Heart left ventricle (tissue), 16 donors: Measurements from ENCODE around the gene TRERF1. TPM values are rescaled to one million over a fixed set of nuclear protein-coding genes. Genes with fewer than 3 reads are reported as not detected.

Experiments used
- ATAC-seq, 4 donors: fragments of 200-7000 bp; cut with Tn5 transposase; one replicate each; pipeline ENCODE4 v1.9.1; 2020 to 2022; ENCODE audit warnings: moderate library complexity in 4 of 4, mild to moderate bottlenecking in 3 of 4, moderate number of reproducible peaks in 1 of 4
- DNase-seq, 5 donors: peaks; one replicate each; pipeline ENCODE4 v3.0.0-alpha.2; 2020
- H3K27ac ChIP-seq, 12 donors: fragments of 200-600 bp; sonication (generic) in 4 of 12; one replicate each; pipeline versions ENCODE4 v1.5.0 to v1.8.0; 2016 to 2022; ENCODE audit warnings: mild to moderate bottlenecking in 2 of 12
- H3K27me3 ChIP-seq, 9 donors: fragments of 200-600 bp; sonication (generic) in 2 of 9; one replicate each; pipeline versions ENCODE4 v1.5.1 to v1.8.0; 2016 to 2022; ENCODE audit warnings: mild to moderate bottlenecking in 3 of 9
- H3K36me3 ChIP-seq, 9 donors: fragments of 200-600 bp; sonication (generic) in 2 of 9; one replicate each; pipeline versions ENCODE4 v1.5.0 to v1.8.0; 2018 to 2022; ENCODE audit warnings: mild to moderate bottlenecking in 2 of 9
- H3K4me1 ChIP-seq, 12 donors: fragments of 200-600 bp; sonication (generic) in 4 of 12; one replicate each; pipeline versions ENCODE4 v1.5.0 to v1.8.0; 2016 to 2022; ENCODE audit warnings: mild to moderate bottlenecking in 3 of 12
- H3K4me3 ChIP-seq, 12 donors: fragments of 200-600 bp; sonication (generic) in 4 of 12; one replicate each; pipeline versions ENCODE4 v1.5.0 to v1.8.0; 2017 to 2022; ENCODE audit warnings: mild to moderate bottlenecking in 9 of 12, moderate library complexity in 4 of 12
- H3K9me3 ChIP-seq, 12 donors: fragments of 200-600 bp; sonication (generic) in 4 of 12; one replicate each; pipeline versions ENCODE4 v1.5.0 to v1.8.0; 2016 to 2022; ENCODE audit warnings: mild to moderate bottlenecking in 1 of 12
- POLR2A ChIP-seq, 2 donors: fragments of 450-650 bp; IDR thresholded peaks; one replicate each; pipeline ENCODE4 v1.6.1; 2017; ENCODE audit warnings: antibody characterized with exemption in 2 of 2, mild to moderate bottlenecking in 2 of 2, moderate library complexity in 2 of 2
- WGBS, 4 donors: extraction: QIAGEN DNeasy Blood & Tissue Kit in 2 of 4; methylation state at CpG; one replicate each; pipeline versions ENCODE4 v1.1.5 to v1.1.7; 2013 to 2018; 5-methylcytosine and 5-hydroxymethylcytosine counted together
- intact Hi-C, 10 donors: fragments of 100-400 bp; cut with DNase I; formaldehyde crosslinking; loops; one replicate each; pipeline versions ENCODE4 v1.11.1 to v1.14.2; 2022
- polyA plus RNA-seq, 2 donors: library from polyadenylated mRNA; stranded (reverse); fragments of 200-250 nt; gene quantifications; one replicate each; pipeline ENCODE4 v1.2.3, GENCODE V29; 2013
- total RNA-seq, 9 donors: library from RNA; depleted of rRNA in 2 of 9; stranded (reverse); fragments of >200 nt in 2 of 9; fragmentation: NEBNext Ultra II Directional in 3 of 9; extraction: Animal tissue kit (Norgen Biotek cat#: 25700) in 3 of 9; gene quantifications; one replicate each; pipeline versions ENCODE4 v1.1.0 to v1.2.4, GENCODE V29; 2016 to 2023
- TF ChIP-seq, protein P1 (sequence below), 12 donors: fragments of 200-600 bp; sonication (generic) in 4 of 12; IDR thresholded peaks; one replicate each; pipeline versions ENCODE4 v1.5.0 to v1.8.0; 2018 to 2022; ENCODE audit warnings: antibody characterized with exemption in 12 of 12, mild to moderate bottlenecking in 5 of 12
- donor health status: ischemic (EF 13 %, LVEDD 7.1; RV severe dilation, severe dysfunction).
- donor health status: healthy with polysubstance abuse.
- donor health status: DM: no; HTN: yes; CAD: no.
- donor health status: DM: no; HTN: no; CAD: no.
- donor health status: ischemic (EF 25% LVEDD 6.9; RV normal size, moderate dysfunction).
- donor health status: ischemic (EF 25% LVEDD 5.7; RV mildly dilated, moderate dysfunction).
- donor health status: healthy.
- donor health status: DM: yes; HTN: yes; CAD: no.
- donor health status: ischemic (EF 35%, LVEDD 5.7; RV mildly dilated, moderate dysfunction).
- donor health status: nonischemic (EF 11% LVEDD 7.7; RV severe dilation, severe dysfunction).
- donor health status: DM: yes; HTN: yes; CAD: no.
- donor health status: PGD.
- donor health status: ischemic (EF 29% LVEDD 5.4; RV normal size, mild dysfunction).
- donor health status: nonischemic (EF 23%, LVEDD 6.1; RV moderate dilation, normal function).

The TRERF1 gene
- total and polyA plus RNA-seq, 11 donors: 0.53 to 4.5 (median 1.5) TPM

- intact Hi-C loops: no loop called here
- H3K4me3 ChIP-seq: no peak overlapping the region
- no peak overlapping the region for H3K27ac ChIP-seq
- H3K27me3 ChIP-seq: no peaks in the 10 kb centered on the region
- TF ChIP-seq POLR2A (IDR thresholded peaks at IDR 0.05): no peak
- TF ChIP-seq, protein P1, sequence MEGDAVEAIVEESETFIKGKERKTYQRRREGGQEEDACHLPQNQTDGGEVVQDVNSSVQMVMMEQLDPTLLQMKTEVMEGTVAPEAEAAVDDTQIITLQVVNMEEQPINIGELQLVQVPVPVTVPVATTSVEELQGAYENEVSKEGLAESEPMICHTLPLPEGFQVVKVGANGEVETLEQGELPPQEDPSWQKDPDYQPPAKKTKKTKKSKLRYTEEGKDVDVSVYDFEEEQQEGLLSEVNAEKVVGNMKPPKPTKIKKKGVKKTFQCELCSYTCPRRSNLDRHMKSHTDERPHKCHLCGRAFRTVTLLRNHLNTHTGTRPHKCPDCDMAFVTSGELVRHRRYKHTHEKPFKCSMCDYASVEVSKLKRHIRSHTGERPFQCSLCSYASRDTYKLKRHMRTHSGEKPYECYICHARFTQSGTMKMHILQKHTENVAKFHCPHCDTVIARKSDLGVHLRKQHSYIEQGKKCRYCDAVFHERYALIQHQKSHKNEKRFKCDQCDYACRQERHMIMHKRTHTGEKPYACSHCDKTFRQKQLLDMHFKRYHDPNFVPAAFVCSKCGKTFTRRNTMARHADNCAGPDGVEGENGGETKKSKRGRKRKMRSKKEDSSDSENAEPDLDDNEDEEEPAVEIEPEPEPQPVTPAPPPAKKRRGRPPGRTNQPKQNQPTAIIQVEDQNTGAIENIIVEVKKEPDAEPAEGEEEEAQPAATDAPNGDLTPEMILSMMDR (IDR thresholded peaks at IDR 0.05): no peak
- H3K4me1 ChIP-seq: no peaks in the 10 kb centered on the region
- H3K9me3 ChIP-seq: no peaks in the 10 kb centered on the region
- H3K36me3 ChIP-seq: no peaks in the 10 kb centered on the region
- DNase-seq (no peak), ATAC-seq (no peak)
- 74 to 83% (median 79%) methylated on average over 1 of the region's 1 CpG for WGBS, 4 donors
Observed at GRCh38 chr6:42460883-42461282, 9.2 kb upstream of the TRERF1 start.

DNA sequence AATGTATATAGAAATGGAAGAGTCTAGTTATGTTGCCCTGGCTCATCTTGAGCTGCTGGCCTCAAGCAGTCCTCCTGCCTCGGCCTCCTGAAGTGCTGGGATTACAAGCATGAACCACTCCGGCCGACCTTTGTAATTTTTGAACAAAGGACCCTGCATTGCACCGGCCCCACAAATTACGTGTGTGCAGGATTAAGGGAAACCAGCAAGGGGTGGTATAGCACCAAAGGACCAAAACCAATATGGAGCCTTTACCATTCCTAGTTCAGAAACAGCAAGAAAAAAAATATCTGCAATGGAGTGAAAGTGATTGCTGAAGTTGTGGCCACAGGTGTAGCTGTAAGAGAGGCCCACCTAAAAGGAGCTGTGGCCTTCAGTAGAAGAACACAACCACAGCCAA is 8.2 kb upstream of the TRERF1 start:
- no peaks in the 10 kb centered on the region for H3K4me1 ChIP-seq
- WGBS, 4 donors: 92 to 98% (median 96%) methylated on average over 5 of the region's 5 CpGs
- H3K27me3 ChIP-seq: no peaks in the 10 kb centered on the region
- no peaks in the 10 kb centered on the region for H3K9me3 ChIP-seq
- H3K27ac ChIP-seq: no peak overlapping the region
- intact Hi-C loops: loop anchor here in 3 of 10 donors (10.0 kb wide), 2 partner anchors 75 to 245 kb away; partner anchors contain the start of gene MRPS10 (in 2 of the 3)
- ATAC-seq (no peak), DNase-seq (no peak)
- H3K4me3 ChIP-seq: no peak overlapping the region
- no peak for TF ChIP-seq POLR2A (IDR thresholded peaks at IDR 0.05)
- TF ChIP-seq, protein P1 (IDR thresholded peaks at IDR 0.05): no peak
- H3K36me3 ChIP-seq: no peaks in the 10 kb centered on the region

- TF ChIP-seq, protein P1 (IDR thresholded peaks at IDR 0.05): no peak
- no peak for TF ChIP-seq POLR2A (IDR thresholded peaks at IDR 0.05)
- intact Hi-C loops: loop anchor here in 6 of 10 donors (5.0 to 10.0 kb wide), 8 partner anchors 47 to 240 kb away; partner anchors contain the start of gene MRPS10 (in 2 of the 6)
- Histone ChIP-seq H3K9me3 (no peaks in the 10 kb centered on the region), H3K36me3 (no peaks in the 10 kb centered on the region), H3K27me3 (no peaks in the 10 kb centered on the region), H3K4me1 (peaks cover 0 to 40% (median 17%) of the 10 kb centered on the region in 12 donors), H3K4me3 (peak overlapping the region in 10 of 12 donors; percentile 65 to 98 (median 85)), H3K27ac (peak overlapping the region in 11 of 12 donors; percentile 77 to 95 (median 91))
- WGBS, 4 donors: 8 to 24% (median 13%) methylated on average over 10 to 11 of the region's 11 CpGs
- peak in 3 of 4 donors; percentile 3 to 9 (median 6) for ATAC-seq
- peak; percentile 34 to 73 (median 49) for DNase-seq
Observed at GRCh38 chr6:42454428-42454791, 2.7 kb upstream of the TRERF1 start.

DNA sequence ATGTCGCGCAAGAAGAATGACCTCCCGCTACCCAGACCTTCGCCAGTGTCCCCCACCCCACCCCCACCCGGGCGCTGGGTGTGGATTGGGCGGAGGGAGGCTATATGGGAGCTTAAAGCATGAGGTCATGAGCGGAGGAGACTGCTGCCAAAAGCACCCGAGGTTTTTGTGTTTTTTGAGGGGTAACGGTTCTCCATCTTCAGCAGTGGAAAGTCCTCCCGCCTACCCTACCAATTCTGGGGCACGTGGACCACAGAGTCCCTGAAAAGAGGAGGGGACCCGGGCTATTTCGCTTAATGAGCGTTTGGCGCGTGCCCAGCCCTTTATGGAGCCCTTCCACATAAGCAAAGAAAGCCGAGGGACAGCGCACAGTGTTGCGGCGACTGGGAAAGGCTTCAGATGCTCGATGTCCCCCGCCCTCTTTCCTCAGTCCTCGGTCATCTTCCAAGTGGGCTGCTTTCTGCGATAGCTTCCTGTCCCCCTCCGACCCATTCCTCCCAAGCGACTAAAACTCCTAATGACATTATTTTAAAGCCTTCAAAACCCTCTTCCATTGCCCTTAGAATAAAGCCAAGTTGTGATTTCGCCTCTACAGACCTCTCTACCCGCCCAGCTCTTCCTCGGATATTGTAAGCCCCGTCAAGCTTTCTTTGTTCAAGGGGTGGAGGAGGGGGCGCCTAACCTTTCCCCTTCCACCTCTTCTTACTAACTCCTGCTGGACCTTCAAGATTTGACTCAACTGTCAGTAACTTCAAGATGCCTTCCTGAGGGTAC is 2.1 kb upstream of the TRERF1 start:
- 1 to 2% (median 2%) methylated on average over 32 of the region's 32 CpGs for WGBS, 4 donors
- DNase-seq (peak; percentile 38 to 74 (median 57)), ATAC-seq (peak in 3 of 4 donors; percentile 30 to 38 (median 34))
- Histone ChIP-seq H3K4me3 (peak overlapping the region; percentile 62 to 98 (median 80)), H3K36me3 (no peaks in the 10 kb centered on the region), H3K27me3 (no peaks in the 10 kb centered on the region), H3K4me1 (peaks cover 0 to 44% (median 22%) of the 10 kb centered on the region in 12 donors), H3K27ac (peak overlapping the region in 11 of 12 donors; percentile 77 to 95 (median 91)), H3K9me3 (no peaks in the 10 kb centered on the region)
- no peak for TF ChIP-seq POLR2A (IDR thresholded peaks at IDR 0.05)
- TF ChIP-seq, protein P1 (IDR thresholded peaks at IDR 0.05): no peak
- intact Hi-C loops: loop anchor here in 6 of 10 donors (2.0 to 10.0 kb wide), 9 partner anchors 47 to 239 kb away; partner anchors contain the start of gene MRPS10 (in 2 of the 6)
